Suprapubic skin (tissue), 4 donors: Measurements from ENCODE around the gene SYPL2. TPM values are rescaled to one million over a fixed set of nuclear protein-coding genes. Genes with fewer than 3 reads are reported as not detected.

Experiments used
- DNase-seq, 2 donors: peaks; one replicate each; pipeline ENCODE4 v3.0.0-alpha.2; 2019; ENCODE audit warnings: low spot score in 2 of 2
- H3K27ac ChIP-seq: fragments of 200-600 bp; sonication (generic); one replicate; pipeline ENCODE4 v1.5.1; 2019
- H3K27me3 ChIP-seq: fragments of 200-600 bp; sonication (generic); one replicate; pipeline ENCODE4 v1.5.1; 2019
- H3K36me3 ChIP-seq: fragments of 200-600 bp; sonication (generic); one replicate; pipeline ENCODE4 v1.5.1; 2019
- H3K4me1 ChIP-seq: fragments of 200-600 bp; sonication (generic); one replicate; pipeline ENCODE4 v1.5.1; 2019
- H3K4me3 ChIP-seq: fragments of 200-600 bp; sonication (generic); one replicate; pipeline ENCODE4 v1.5.1; 2019; ENCODE audit warnings: mild to moderate bottlenecking
- H3K9me3 ChIP-seq: fragments of 200-600 bp; sonication (generic); one replicate; pipeline ENCODE4 v1.5.1; 2019
- EP300 ChIP-seq: sonication (generic); formaldehyde crosslinking; IDR thresholded peaks from one replicate; pipeline ENCODE4 v1.6.1; 2017; ENCODE audit warnings: antibody characterized with exemption
- POLR2A ChIP-seq, 2 donors: fragments of 450-650 bp; IDR thresholded peaks; one replicate each; pipeline ENCODE4 v1.6.1; 2017; ENCODE audit warnings: antibody characterized with exemption in 2 of 2, mild to moderate bottlenecking in 2 of 2, moderate library complexity in 2 of 2
- POLR2AphosphoS5 ChIP-seq, 3 donors: sonication (generic); formaldehyde crosslinking; IDR thresholded peaks; one replicate each; pipeline ENCODE4 v1.6.1; 2017; ENCODE audit warnings: antibody characterized with exemption in 3 of 3
- WGBS: methylation state at CpG from one replicate; pipeline ENCODE4 v1.1.5; 2018; 5-methylcytosine and 5-hydroxymethylcytosine counted together
- total RNA-seq, 4 donors: library from RNA; depleted of rRNA; stranded (reverse); fragments of >200 nt; gene quantifications; one replicate each; pipeline ENCODE4 v1.1.0, GENCODE V29; 2016
- TF ChIP-seq, protein P1 (sequence below), 2 donors: fragments of 200-600 bp in 1 of 2; fragments of 450-650 bp in 1 of 2; sonication (generic) in 1 of 2; IDR thresholded peaks; one replicate each; pipeline ENCODE4 v1.5.1; 2016 to 2019; ENCODE audit warnings: antibody characterized with exemption in 2 of 2, mild to moderate bottlenecking in 1 of 2, moderate library complexity in 1 of 2

Gene SYPL2
- total RNA-seq, 4 donors from 2014 or later = 0.23 to 2.1 (median 0.34) TPM; not detected in 1

DNA sequence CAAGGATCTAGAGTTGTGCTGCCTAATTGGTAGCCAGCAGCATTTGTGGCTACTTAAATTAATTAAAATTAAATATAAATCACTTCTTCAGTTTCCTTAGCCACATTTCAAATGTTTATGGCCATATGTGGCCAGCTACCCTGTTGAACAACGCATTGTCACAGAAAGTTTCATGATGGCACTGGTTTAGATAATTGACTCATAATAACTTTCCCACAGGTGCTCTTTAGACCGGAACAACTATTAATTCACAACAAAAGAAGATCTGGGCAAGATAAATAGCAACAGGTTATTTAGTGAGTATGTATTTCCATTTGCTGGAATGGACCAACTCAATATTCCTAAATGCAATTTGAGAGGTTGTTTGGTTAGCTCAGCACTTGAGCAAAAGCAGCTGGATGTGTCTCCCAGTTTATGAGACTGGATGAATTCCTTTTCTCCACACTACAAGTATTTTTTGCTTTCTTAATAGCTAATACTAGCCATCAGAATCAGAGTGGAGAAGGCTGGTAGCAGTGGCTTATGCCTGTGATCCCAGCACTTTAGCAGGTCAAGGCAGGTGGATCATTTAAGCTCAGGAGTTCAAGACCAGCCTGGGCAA lies 46.9 kb downstream of the SYPL2 start:
- H3K9me3 ChIP-seq = no peaks in the 10 kb centered on the region
- TF ChIP-seq, protein P1, sequence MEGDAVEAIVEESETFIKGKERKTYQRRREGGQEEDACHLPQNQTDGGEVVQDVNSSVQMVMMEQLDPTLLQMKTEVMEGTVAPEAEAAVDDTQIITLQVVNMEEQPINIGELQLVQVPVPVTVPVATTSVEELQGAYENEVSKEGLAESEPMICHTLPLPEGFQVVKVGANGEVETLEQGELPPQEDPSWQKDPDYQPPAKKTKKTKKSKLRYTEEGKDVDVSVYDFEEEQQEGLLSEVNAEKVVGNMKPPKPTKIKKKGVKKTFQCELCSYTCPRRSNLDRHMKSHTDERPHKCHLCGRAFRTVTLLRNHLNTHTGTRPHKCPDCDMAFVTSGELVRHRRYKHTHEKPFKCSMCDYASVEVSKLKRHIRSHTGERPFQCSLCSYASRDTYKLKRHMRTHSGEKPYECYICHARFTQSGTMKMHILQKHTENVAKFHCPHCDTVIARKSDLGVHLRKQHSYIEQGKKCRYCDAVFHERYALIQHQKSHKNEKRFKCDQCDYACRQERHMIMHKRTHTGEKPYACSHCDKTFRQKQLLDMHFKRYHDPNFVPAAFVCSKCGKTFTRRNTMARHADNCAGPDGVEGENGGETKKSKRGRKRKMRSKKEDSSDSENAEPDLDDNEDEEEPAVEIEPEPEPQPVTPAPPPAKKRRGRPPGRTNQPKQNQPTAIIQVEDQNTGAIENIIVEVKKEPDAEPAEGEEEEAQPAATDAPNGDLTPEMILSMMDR (IDR thresholded peaks at IDR 0.05) = no peak
- no peak for TF ChIP-seq POLR2A (IDR thresholded peaks at IDR 0.05)
- TF ChIP-seq POLR2AphosphoS5 (IDR thresholded peaks at IDR 0.05) = no peak
- DNase-seq = no peak
- H3K36me3 ChIP-seq = no peaks in the 10 kb centered on the region
- H3K27ac ChIP-seq = no peak overlapping the region
- H3K4me3 ChIP-seq = no peak overlapping the region
- 71% methylated on average over 2 of the region's 2 CpGs for WGBS
- peaks cover 18% of the 10 kb centered on the region for H3K4me1 ChIP-seq
- H3K27me3 ChIP-seq = no peaks in the 10 kb centered on the region

DNA sequence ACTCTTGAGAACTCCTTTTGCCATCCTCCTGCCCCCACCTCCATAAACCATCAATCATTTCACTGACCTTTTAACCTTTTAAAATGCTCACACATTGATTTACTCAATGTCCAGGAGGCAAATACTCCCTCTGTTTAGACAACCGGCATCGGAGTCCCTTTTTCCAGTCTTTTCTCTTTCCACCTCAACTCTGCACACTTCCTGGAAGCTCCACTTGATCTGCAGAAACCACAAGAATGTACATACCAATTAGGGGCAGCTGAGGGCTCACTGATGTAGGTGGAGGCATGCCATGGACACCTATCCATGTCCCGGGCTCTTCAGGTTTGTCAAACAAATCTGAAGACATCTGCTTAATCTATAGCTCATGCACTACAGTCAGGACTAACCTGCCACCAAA lies 48.5 kb downstream of the SYPL2 start:
- WGBS = 70% methylated on average over 3 of the region's 3 CpGs
- no peaks in the 10 kb centered on the region for H3K36me3 ChIP-seq
- no peaks in the 10 kb centered on the region for H3K27me3 ChIP-seq
- H3K27ac ChIP-seq = no peak overlapping the region
- DNase-seq = no peak
- no peak for TF ChIP-seq POLR2A (IDR thresholded peaks at IDR 0.05)
- no peak for TF ChIP-seq POLR2AphosphoS5 (IDR thresholded peaks at IDR 0.05)
- TF ChIP-seq, protein P1 (IDR thresholded peaks at IDR 0.05) = no peak
- no peak for TF ChIP-seq EP300
- H3K4me1 ChIP-seq = peaks cover 9% of the 10 kb centered on the region
- no peak overlapping the region for H3K4me3 ChIP-seq
- no peaks in the 10 kb centered on the region for H3K9me3 ChIP-seq

- Histone ChIP-seq H3K9me3 (no peaks in the 10 kb centered on the region), H3K36me3 (no peaks in the 10 kb centered on the region), H3K4me3 (no peak overlapping the region), H3K27me3 (no peaks in the 10 kb centered on the region), H3K27ac (no peak overlapping the region), H3K4me1 (no peaks in the 10 kb centered on the region)
- no peak for DNase-seq
- 82% methylated on average over 5 of the region's 5 CpGs for WGBS
- TF ChIP-seq POLR2A (IDR thresholded peaks at IDR 0.05) (no peak), POLR2AphosphoS5 (IDR thresholded peaks at IDR 0.05) (no peak), EP300 (no peak)
- TF ChIP-seq, protein P1 (IDR thresholded peaks at IDR 0.05) = no peak
These were observed 50.5 kb downstream of the SYPL2 start for GRCh38 chr1:109516872-109517271.

- 81% methylated on average over 5 of the region's 5 CpGs for WGBS
These were observed 51.0 kb downstream of the SYPL2 start for GRCh38 chr1:109517337-109517736.

More at GRCh38 chr1:109517337-109517736, 51.0 kb downstream of the SYPL2 start:
- Histone ChIP-seq H3K4me3 (no peak overlapping the region), H3K4me1 (no peaks in the 10 kb centered on the region), H3K36me3 (no peaks in the 10 kb centered on the region), H3K27me3 (no peaks in the 10 kb centered on the region), H3K9me3 (no peaks in the 10 kb centered on the region), H3K27ac (no peak overlapping the region)
- TF ChIP-seq POLR2AphosphoS5 (IDR thresholded peaks at IDR 0.05) (no peak), POLR2A (IDR thresholded peaks at IDR 0.05) (no peak), EP300 (no peak)
- TF ChIP-seq, protein P1 (IDR thresholded peaks at IDR 0.05) = no peak
- DNase-seq = no peak
